ENCODE results near the gene ZFYVE26.
"Not testable (repeated sequence)": the region's sequence is repeated elsewhere in the genome, so short reads cannot be mapped to it uniquely, and the experiment has no call there.

Gene ZFYVE26

GRCh38 chr14:67816326-67817002, at the start of gene ZFYVE26:
ZFYVE26 (minus strand) TSS chr14:67816590; CDS start chr14:67815963, 627 bp downstream.
- DNase-seq, result peak; percentile 93

- no peak for DNase-seq
Observed at GRCh38 chr14:67863223-67863622, 46.8 kb upstream of the ZFYVE26 start.

GRCh38 chr14:67859169-67859749, 42.9 kb upstream of the ZFYVE26 start:
- no peak for DNase-seq

GRCh38 chr14:67857778-67858350, 41.5 kb upstream of the ZFYVE26 start:
- no peak for DNase-seq

GRCh38 chr14:67856827-67857226, 40.4 kb upstream of the ZFYVE26 start:
- DNase-seq, result no peak

- no peak for DNase-seq
Observed at GRCh38 chr14:67853715-67854114, 37.3 kb upstream of the ZFYVE26 start.

GRCh38 chr14:67852926-67853604, 36.7 kb upstream of the ZFYVE26 start:
- no peak for DNase-seq

- DNase-seq, result no peak
Observed at GRCh38 chr14:67851785-67852410, 35.5 kb upstream of the ZFYVE26 start.

- DNase-seq, result no peak
Observed at GRCh38 chr14:67850066-67850830, 33.9 kb upstream of the ZFYVE26 start.

- no peak for DNase-seq
Observed at GRCh38 chr14:67846029-67846610, 29.7 kb upstream of the ZFYVE26 start.

GRCh38 chr14:67837011-67837624, 20.7 kb upstream of the ZFYVE26 start:
- peak; percentile 61 for DNase-seq

GRCh38 chr14:67835596-67835995, 19.2 kb upstream of the ZFYVE26 start:
- no peak for DNase-seq

- DNase-seq, result no peak
Observed at GRCh38 chr14:67833403-67833802, 17.0 kb upstream of the ZFYVE26 start.

- DNase-seq, result no peak
Observed at GRCh38 chr14:67831113-67831512, 14.7 kb upstream of the ZFYVE26 start.

GRCh38 chr14:67821121-67821520, 4.7 kb upstream of the ZFYVE26 start:
- DNase-seq, result no peak

GRCh38 chr14:67820428-67820971, 4.1 kb upstream of the ZFYVE26 start:
- peak; percentile 34 for DNase-seq

- peak; percentile 90 for DNase-seq
Observed at GRCh38 chr14:67819563-67820421, 3.4 kb upstream of the ZFYVE26 start, which contains the start of gene RAD51B. RAD51B (plus strand) TSS chr14:67819779.

GRCh38 chr14:67818476-67818875, 2.1 kb upstream of the ZFYVE26 start:
- not testable (repeated sequence) for DNase-seq

GRCh38 chr14:67817750-67818438, 1.5 kb upstream of the ZFYVE26 start:
- DNase-seq, result no peak
